AG09309 (cell line): ENCODE data around the gene SPACA5.

ENCODE experiments used
- DNase-seq: peaks from one replicate; pipeline ENCODE4 v3.0.0-alpha.2; 2010; ENCODE audit warnings: low read depth
- H3K4me3 ChIP-seq: 2 replicates; pipeline ENCODE4 v1.5.1; 2011; ENCODE audit warnings: mild to moderate bottlenecking, low read depth, low read length, moderate library complexity; ENCODE audit not compliant: control insufficient read depth
- CTCF ChIP-seq: IDR thresholded peaks from 2 replicates; pipeline ENCODE4 v1.5.1; 2011; ENCODE audit warnings: mild to moderate bottlenecking, low read depth, low read length, inconsistent platforms; ENCODE audit not compliant: insufficient read depth, control insufficient read depth; ENCODE audit errors: missing control alignments

SPACA5 gene

GRCh38 chrX:48045410-48046311 lies 38.9 kb downstream of the SPACA5 start:
- no peak overlapping the region for H3K4me3 ChIP-seq
- no peak for TF ChIP-seq CTCF

GRCh38 chrX:48046846-48047245 lies 40.1 kb downstream of the SPACA5 start:
- no peak for DNase-seq
- no peak for TF ChIP-seq CTCF
- H3K4me3 ChIP-seq: no peak overlapping the region

More at GRCh38 chrX:48045410-48046311, 38.9 kb downstream of the SPACA5 start:
- peak; percentile 5 for DNase-seq

- no peak for TF ChIP-seq CTCF
- H3K4me3 ChIP-seq: no peak overlapping the region
- no peak for DNase-seq
Observed at GRCh38 chrX:48058621-48059295, 52.0 kb downstream of the SPACA5 start.

- no peak for TF ChIP-seq CTCF
- DNase-seq: no peak
- no peak overlapping the region for H3K4me3 ChIP-seq
Observed at GRCh38 chrX:48059296-48059639, 52.5 kb downstream of the SPACA5 start.
